GM18870 (cell line): Measurements from ENCODE around the gene C17orf107.

Experiments
- ATAC-seq: cut with Tn5 transposase; IDR thresholded peaks from one replicate; pipeline ENCODE4 v1.9.1; 2021; ENCODE audit warnings: moderate library complexity; ENCODE audit not compliant: unreplicated experiment

C17orf107 gene

GRCh38 chr17:4872786-4873185, 26.6 kb upstream of the C17orf107 start:
- ATAC-seq: no peak

- ATAC-seq: no peak
Observed at GRCh38 chr17:4877089-4877488, 22.2 kb upstream of the C17orf107 start.

- ATAC-seq: no peak
Observed at GRCh38 chr17:4879601-4880000, 19.7 kb upstream of the C17orf107 start.

- no peak for ATAC-seq
Observed at GRCh38 chr17:4880857-4881256, 18.5 kb upstream of the C17orf107 start.

GRCh38 chr17:4881761-4882555, 17.4 kb upstream of the C17orf107 start:
- ATAC-seq: no peak

- ATAC-seq: no peak
Observed at GRCh38 chr17:4884489-4884888, 14.8 kb upstream of the C17orf107 start.

GRCh38 chr17:4886830-4887229, 12.5 kb upstream of the C17orf107 start:
- ATAC-seq: no peak

- no peak for ATAC-seq
Observed at GRCh38 chr17:4887581-4887980, 11.8 kb upstream of the C17orf107 start.

GRCh38 chr17:4891411-4892410, 7.6 kb upstream of the C17orf107 start:
- ATAC-seq: no peak

GRCh38 chr17:4892499-4893221, 6.7 kb upstream of the C17orf107 start:
- no peak for ATAC-seq

GRCh38 chr17:4893272-4893671, 6.1 kb upstream of the C17orf107 start:
- ATAC-seq: no peak

- no peak for ATAC-seq
Observed at GRCh38 chr17:4893721-4894560, 5.4 kb upstream of the C17orf107 start.

GRCh38 chr17:4895121-4895520, 4.2 kb upstream of the C17orf107 start:
- no peak for ATAC-seq

GRCh38 chr17:4895657-4896331, 3.5 kb upstream of the C17orf107 start:
- no peak for ATAC-seq

GRCh38 chr17:4896332-4897197, 2.8 kb upstream of the C17orf107 start:
- no peak for ATAC-seq

- ATAC-seq: no peak
Observed at GRCh38 chr17:4897198-4897687, 2.1 kb upstream of the C17orf107 start.

GRCh38 chr17:4897785-4898184, 1.6 kb upstream of the C17orf107 start:
- no peak for ATAC-seq

GRCh38 chr17:4898351-4898750, 985 bp upstream of the C17orf107 start:
- ATAC-seq: no peak

- ATAC-seq: no peak
Observed at GRCh38 chr17:4898927-4899326, 409 bp upstream of the C17orf107 start.
